HepG2 (cell line): ENCODE results near the gene PRCD. TPM values are rescaled to one million over a fixed set of nuclear protein-coding genes. Genes with fewer than 3 reads are reported as not detected.

ENCODE experiments used
- ARNTL ChIP-seq: sonication (generic); formaldehyde crosslinking; IDR thresholded peaks from 2 replicates; pipeline ENCODE4 v1.4.0; 2020; ENCODE audit warnings: mild to moderate bottlenecking, missing genetic modification reagents
- DMAP1 ChIP-seq: IDR thresholded peaks from 2 replicates; pipeline ENCODE4 v1.6.1; 2016
- DRAP1 ChIP-seq: IDR thresholded peaks from 2 replicates; pipeline ENCODE4 v1.6.1; 2016; ENCODE audit warnings: missing genetic modification reagents, missing compliant biosample characterization
- EP300 ChIP-seq, 3 experiments: sonication (generic) in 1 of 3; formaldehyde crosslinking in 1 of 3; IDR thresholded peaks; 2 replicates each; pipeline versions ENCODE4 v1.5.1 to v1.6.1; 2011 to 2020; ENCODE audit warnings: low read depth in 2 of 3, low read length in 2 of 3, borderline replicate concordance in 1 of 3, improper control_type of control experiment in 1 of 3, mild to moderate bottlenecking in 1 of 3, missing genetic modification reagents in 1 of 3, moderate library complexity in 1 of 3
- ETS1 ChIP-seq: sonication (generic); formaldehyde crosslinking; IDR thresholded peaks from 2 replicates; pipeline ENCODE4 v1.4.0; 2020; ENCODE audit warnings: missing genetic modification reagents
- HNF4A ChIP-seq: sonication (generic); formaldehyde crosslinking; IDR thresholded peaks from 2 replicates; pipeline ENCODE4 v1.4.0; 2020; ENCODE audit warnings: missing genetic modification reagents
- ISL2 ChIP-seq: sonication (generic); formaldehyde crosslinking; IDR thresholded peaks from 2 replicates; pipeline ENCODE4 v1.5.0; 2020; ENCODE audit warnings: missing genetic modification reagents
- MAFF ChIP-seq: IDR thresholded peaks from 2 replicates; pipeline ENCODE4 v1.6.1; 2011; ENCODE audit warnings: low read depth, low read length, improper control_type of control experiment
- SALL1 ChIP-seq: sonication (generic); formaldehyde crosslinking; IDR thresholded peaks from 2 replicates; pipeline ENCODE4 v1.8.0; 2022; ENCODE audit warnings: mild to moderate bottlenecking, missing genetic modification reagents
- SOX13 ChIP-seq, 3 experiments: fragments of 450-650 bp in 1 of 3; sonication (generic) in 1 of 3; formaldehyde crosslinking in 1 of 3; IDR thresholded peaks in 2 of 3; conservative IDR thresholded peaks in 1 of 3; 2 replicates each; pipeline versions ENCODE4 v1.5.0 to v1.6.1; 2016 to 2020; ENCODE audit warnings: antibody characterized with exemption in 1 of 3, mild to moderate bottlenecking in 1 of 3, missing compliant biosample characterization in 1 of 3, missing genetic modification reagents in 1 of 3, moderate library complexity in 1 of 3
- SRSF4 ChIP-seq: fragments of 200-400 bp; formaldehyde crosslinking; IDR thresholded peaks from one replicate; pipeline ENCODE4 v1.6.1; 2018; ENCODE audit warnings: mild to moderate bottlenecking, low read depth, low read length, moderate library complexity; ENCODE audit not compliant: poor library complexity, severe bottlenecking
- TFDP1 ChIP-seq: IDR thresholded peaks from 2 replicates; pipeline ENCODE4 v1.6.1; 2016; ENCODE audit warnings: missing compliant biosample characterization, missing genetic modification reagents, borderline replicate concordance
- ZNF121 ChIP-seq: sonication (generic); formaldehyde crosslinking; IDR thresholded peaks from 2 replicates; pipeline ENCODE4 v1.5.0; 2020; ENCODE audit warnings: mild to moderate bottlenecking, missing genetic modification reagents
- ZNF18 ChIP-seq: sonication (generic); formaldehyde crosslinking; IDR thresholded peaks from 2 replicates; pipeline ENCODE4 v1.8.0; 2022; ENCODE audit warnings: mild to moderate bottlenecking, missing genetic modification reagents; ENCODE audit not compliant: insufficient replicate concordance
- ZNF614 ChIP-seq: IDR thresholded peaks from 2 replicates; pipeline ENCODE4 v1.6.1; 2018; ENCODE audit warnings: missing biosample characterization, missing genetic modification reagents, inconsistent platforms, borderline replicate concordance
- ZSCAN9 ChIP-seq: IDR thresholded peaks from 2 replicates; pipeline ENCODE4 v1.6.1; 2016; ENCODE audit warnings: borderline replicate concordance
- polyA plus RNA-seq, 8 experiments: library from polyadenylated mRNA; depleted of rRNA in 3 of 8; stranded (reverse) in 7 of 8; unstranded in 1 of 8; fragments of >200 nt; fragmentation: Illumina TruSeq in 4 of 8; extraction: Trizol in 4 of 8; gene quantifications; 2 replicates each; pipeline versions ENCODE4 v1.2.1 to v1.2.3, GENCODE V29; 2011 to 2016; ENCODE audit warnings: low read depth in 4 of 8, missing spikeins in 1 of 8, mixed read lengths in 1 of 8; ENCODE audit not compliant: insufficient read depth in 1 of 8
- total RNA-seq, 5 experiments: library from RNA; depleted of rRNA; stranded (reverse); fragments of >200 nt; fragmentation: Illumina TruSeq; extraction: Trizol; gene quantifications; 2 replicates each; pipeline ENCODE4 v1.2.3, GENCODE V29; 2016; ENCODE audit warnings: low read depth in 1 of 5
- TF ChIP-seq, protein P1 (sequence below): sonication (generic); formaldehyde crosslinking; IDR thresholded peaks from 2 replicates; pipeline ENCODE4 v1.4.0; 2020; ENCODE audit warnings: missing genetic modification reagents

Gene PRCD
- total and polyA plus RNA-seq, 2 of the 13 experiments (the other 11 are each of a cell fraction or from before 2014, with no cell fraction given) = 0.51 TPM; not detected in 1

DNA sequence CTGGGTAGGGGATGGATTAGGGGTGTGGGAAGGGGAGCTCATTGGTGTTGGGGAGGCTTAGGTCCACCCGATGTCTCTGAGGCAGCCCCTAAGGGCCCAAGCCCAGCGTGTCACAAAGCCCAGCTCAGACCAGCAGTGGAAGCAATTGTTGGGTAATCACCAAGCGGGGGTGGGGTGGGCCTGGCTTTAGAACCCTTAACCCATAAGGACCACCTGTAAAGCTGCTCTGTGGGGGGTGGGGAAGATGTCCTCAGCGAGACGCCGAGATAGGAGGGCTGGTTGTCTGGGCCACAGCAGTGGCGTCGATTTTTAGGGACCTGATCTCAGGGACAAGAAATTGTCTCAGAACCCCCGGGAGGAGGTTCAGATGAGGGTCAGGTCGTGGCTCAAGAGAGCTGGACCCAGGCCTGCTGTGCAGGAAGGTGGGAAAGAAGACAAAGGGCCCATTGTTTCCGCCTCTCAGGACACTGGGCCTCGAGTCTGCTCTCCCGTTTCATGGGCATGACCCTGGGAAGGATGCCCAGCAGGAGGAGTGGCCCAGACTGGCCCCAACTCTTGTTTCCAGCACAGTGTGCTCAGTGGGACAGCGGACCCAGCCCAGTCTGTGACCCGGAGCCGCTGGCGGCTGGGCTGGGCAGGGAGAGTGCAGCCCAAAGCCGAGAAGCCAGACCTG lies 29.9 kb downstream of the PRCD start (continued):
- TF ChIP-seq ZNF121 = 0 out of 2 replicates have a peak, but pooled peaks have one; percentile 25
- 0 out of 2 replicates have a peak, but pooled peaks have one; percentile 22 for TF ChIP-seq SOX13 (IDR thresholded peaks at IDR 0.05)
- TF ChIP-seq SOX13 (CRISPR knock-in tag; conservative IDR thresholded peaks at IDR 0.05 in 1 of 2, IDR thresholded peaks at IDR 0.05 in 1 of 2) = peak in 1 of 2 experiments; percentile 89; a peak in 2 of 4 replicates
- TF ChIP-seq, protein P1, sequence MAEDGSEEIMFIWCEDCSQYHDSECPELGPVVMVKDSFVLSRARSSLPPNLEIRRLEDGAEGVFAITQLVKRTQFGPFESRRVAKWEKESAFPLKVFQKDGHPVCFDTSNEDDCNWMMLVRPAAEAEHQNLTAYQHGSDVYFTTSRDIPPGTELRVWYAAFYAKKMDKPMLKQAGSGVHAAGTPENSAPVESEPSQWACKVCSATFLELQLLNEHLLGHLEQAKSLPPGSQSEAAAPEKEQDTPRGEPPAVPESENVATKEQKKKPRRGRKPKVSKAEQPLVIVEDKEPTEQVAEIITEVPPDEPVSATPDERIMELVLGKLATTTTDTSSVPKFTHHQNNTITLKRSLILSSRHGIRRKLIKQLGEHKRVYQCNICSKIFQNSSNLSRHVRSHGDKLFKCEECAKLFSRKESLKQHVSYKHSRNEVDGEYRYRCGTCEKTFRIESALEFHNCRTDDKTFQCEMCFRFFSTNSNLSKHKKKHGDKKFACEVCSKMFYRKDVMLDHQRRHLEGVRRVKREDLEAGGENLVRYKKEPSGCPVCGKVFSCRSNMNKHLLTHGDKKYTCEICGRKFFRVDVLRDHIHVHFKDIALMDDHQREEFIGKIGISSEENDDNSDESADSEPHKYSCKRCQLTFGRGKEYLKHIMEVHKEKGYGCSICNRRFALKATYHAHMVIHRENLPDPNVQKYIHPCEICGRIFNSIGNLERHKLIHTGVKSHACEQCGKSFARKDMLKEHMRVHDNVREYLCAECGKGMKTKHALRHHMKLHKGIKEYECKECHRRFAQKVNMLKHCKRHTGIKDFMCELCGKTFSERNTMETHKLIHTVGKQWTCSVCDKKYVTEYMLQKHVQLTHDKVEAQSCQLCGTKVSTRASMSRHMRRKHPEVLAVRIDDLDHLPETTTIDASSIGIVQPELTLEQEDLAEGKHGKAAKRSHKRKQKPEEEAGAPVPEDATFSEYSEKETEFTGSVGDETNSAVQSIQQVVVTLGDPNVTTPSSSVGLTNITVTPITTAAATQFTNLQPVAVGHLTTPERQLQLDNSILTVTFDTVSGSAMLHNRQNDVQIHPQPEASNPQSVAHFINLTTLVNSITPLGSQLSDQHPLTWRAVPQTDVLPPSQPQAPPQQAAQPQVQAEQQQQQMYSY (CRISPR knock-in tag) = no peak
- peak; percentile 84; the same call in 1 of the 2 replicates for TF ChIP-seq ZSCAN9 (CRISPR knock-in tag)
- TF ChIP-seq ZNF18 = no peak
- TF ChIP-seq ARNTL (CRISPR knock-in tag) = 0 out of 2 replicates have a peak, but pooled peaks have one; percentile 32
- TF ChIP-seq ETS1 (CRISPR knock-in tag) = no peak
- TF ChIP-seq HNF4A = peak; percentile 66
- peak in 1 of 2 experiments; percentile 22; a peak in 3 of 4 replicates for TF ChIP-seq EP300 (IDR thresholded peaks at IDR 0.05; ENCODE audit: low read depth in 2 of 2, low read length in 2 of 2)
- no peak for TF ChIP-seq EP300 (CRISPR knock-in tag; IDR thresholded peaks at IDR 0.05; ENCODE audit: borderline replicate concordance)
- TF ChIP-seq ZNF614 = peak; percentile 77
- TF ChIP-seq TFDP1 = peak; percentile 63; the same call in 1 of the 2 replicates
- TF ChIP-seq SALL1 (CRISPR knock-in tag) = peak; percentile 72
- 0 out of 2 replicates have a peak, but pooled peaks have one; percentile 20 for TF ChIP-seq DMAP1
- no peak for TF ChIP-seq SRSF4
- TF ChIP-seq ISL2 = peak; percentile 70; the same call in 1 of the 2 replicates
- no peak for TF ChIP-seq MAFF
- peak; percentile 12; the same call in 1 of the 2 replicates for TF ChIP-seq DRAP1 (CRISPR knock-in tag)
